ENCODE results near the gene KRTAP10-4.

GRCh38 chr21:44575307-44576024 lies 1.9 kb downstream of the KRTAP10-4 start:
- no peak for TF ChIP-seq EZH2 (IDR thresholded peaks at IDR 0.05; ENCODE audit: borderline replicate concordance, insufficient read depth, low read depth, low read length, poor library complexity, severe bottlenecking)
- no peak for TF ChIP-seq CTCF (IDR thresholded peaks at IDR 0.05)
